GM10248 (cell line): Measurements from ENCODE around the gene ICA1.

Experiments
- CTCF ChIA-PET: fragments of 300-600 bp; sonication (Branson Sonifier 250); formaldehyde crosslinking; extraction: SDS; loops from one replicate; lab custom pipeline; 2021; ENCODE audit warnings: antibody characterized with exemption; lab: Yijun Ruan, JAX
- POLR2A ChIA-PET: fragments of 350-650 bp; sonication (Branson Sonifier 250); formaldehyde crosslinking; extraction: SDS; loops from one replicate; lab custom pipeline; 2020; ENCODE audit warnings: antibody characterized with exemption; lab: Yijun Ruan, JAX
- DNase-seq: peaks from one replicate; pipeline ENCODE4 v3.0.0; 2012; ENCODE audit errors: extremely low spot score
- CTCF ChIP-seq: IDR thresholded peaks from 2 replicates; pipeline ENCODE4 v1.5.1; 2012; ENCODE audit warnings: mild to moderate bottlenecking, low read depth; ENCODE audit errors: extremely low read depth, missing control alignments, control extremely low read depth

ICA1 gene

GRCh38 chr7:8120390-8121058 lies 141.4 kb downstream of the ICA1 start:
- no peak for DNase-seq
- TF ChIP-seq CTCF, result no peak
- ChIA-PET POLR2A (no interaction called here), CTCF (interaction anchor here (1.0 to 1.7 kb wide), 7 partner anchors 10 to 209 kb away, joined by 3 to 8 read pairs (median 5); no protein-coding TSS in a partner anchor)

DNA sequence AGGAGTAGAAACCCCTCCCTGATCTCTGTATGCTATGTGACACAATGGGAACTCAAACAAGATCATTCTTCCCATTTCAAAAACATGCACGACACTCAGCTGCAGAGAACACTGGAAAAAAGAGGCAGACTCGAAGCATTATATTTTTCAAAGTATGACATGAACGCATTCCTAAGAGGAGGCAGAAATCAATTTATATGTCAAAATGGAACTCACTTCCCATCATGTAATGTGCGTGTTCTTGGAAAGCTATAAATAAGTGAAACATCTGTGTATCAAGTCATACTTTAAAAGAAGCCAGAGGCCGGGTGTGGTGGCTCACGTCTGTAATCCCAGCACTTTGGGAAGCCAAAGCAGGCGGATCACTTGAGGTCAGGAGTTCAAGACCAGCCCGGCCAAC lies 142.7 kb downstream of the ICA1 start:
- TF ChIP-seq CTCF, result no peak
- CTCF ChIA-PET, result interaction anchor here (1.0 to 1.3 kb wide), 3 partner anchors 14 to 72 kb away, joined by 3 to 4 read pairs (median 3); no protein-coding TSS in a partner anchor
- no peak for DNase-seq
- POLR2A ChIA-PET, result no interaction called here

DNA sequence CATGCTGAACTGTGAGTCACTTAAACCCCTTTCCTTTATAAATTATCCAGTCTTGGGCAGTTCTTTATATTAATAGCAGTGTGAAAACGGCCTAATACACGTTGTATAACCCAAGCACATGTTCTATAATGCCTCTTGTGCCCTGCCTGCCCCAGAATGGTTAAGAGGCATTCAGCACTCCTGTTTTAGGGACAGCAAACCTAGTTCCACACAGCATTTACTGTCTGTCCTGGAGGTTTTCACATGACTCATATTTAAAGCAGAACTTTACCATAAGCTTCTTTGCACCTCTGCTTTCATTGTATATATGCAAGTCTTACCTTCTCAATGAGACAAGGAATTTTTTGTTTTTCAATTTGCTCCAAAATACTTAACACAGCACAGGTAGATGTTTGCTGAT lies 144.8 kb downstream of the ICA1 start:
- DNase-seq, result peak; percentile 37
- ChIA-PET POLR2A (no interaction called here), CTCF (interaction anchor here (1.4 to 2.5 kb wide), 4 partner anchors 9 to 29 kb away, joined by 3 to 7 read pairs (median 4); no protein-coding TSS in a partner anchor)
- no peak for TF ChIP-seq CTCF

- peak; percentile 49 for DNase-seq
- no peak for TF ChIP-seq CTCF
- ChIA-PET CTCF (no interaction called here), POLR2A (interaction anchor here (0.5 kb wide), 1 partner anchor 492 kb away, joined by 4 read pairs; no protein-coding TSS in a partner anchor)
These were observed 146.2 kb downstream of the ICA1 start for GRCh38 chr7:8115547-8116402.

- peak; percentile 51 for DNase-seq
- POLR2A ChIA-PET, result interaction anchor here (0.5 kb wide), 1 partner anchor 50 kb away, joined by 3 read pairs; no protein-coding TSS in a partner anchor
- CTCF ChIA-PET, result interaction anchor here (1.1 kb wide), 1 partner anchor 22 kb away, joined by 3 read pairs; no protein-coding TSS in a partner anchor
- TF ChIP-seq CTCF, result no peak
These were observed 147.8 kb downstream of the ICA1 start for GRCh38 chr7:8114175-8114574.

- CTCF ChIA-PET, result interaction anchor here (1.3 to 1.4 kb wide), 3 partner anchors 12 to 96 kb away, joined by 3 to 4 read pairs (median 3); no protein-coding TSS in a partner anchor
- no peak for DNase-seq
- POLR2A ChIA-PET, result no interaction called here
- no peak for TF ChIP-seq CTCF
These were observed 148.8 kb downstream of the ICA1 start for GRCh38 chr7:8113184-8113583.
